ENCODE data around the gene CCND1. TPM values are rescaled to one million over a fixed set of nuclear protein-coding genes. Genes with fewer than 3 reads are reported as not detected.
A peak's percentile ranks its signal among the peaks of the same experiment; 100 is the strongest.

The CCND1 gene
- total and polyA plus RNA-seq, 3 donors from 2014 or later, result 8.8 to 16.4 (median 13.7) TPM

DNA sequence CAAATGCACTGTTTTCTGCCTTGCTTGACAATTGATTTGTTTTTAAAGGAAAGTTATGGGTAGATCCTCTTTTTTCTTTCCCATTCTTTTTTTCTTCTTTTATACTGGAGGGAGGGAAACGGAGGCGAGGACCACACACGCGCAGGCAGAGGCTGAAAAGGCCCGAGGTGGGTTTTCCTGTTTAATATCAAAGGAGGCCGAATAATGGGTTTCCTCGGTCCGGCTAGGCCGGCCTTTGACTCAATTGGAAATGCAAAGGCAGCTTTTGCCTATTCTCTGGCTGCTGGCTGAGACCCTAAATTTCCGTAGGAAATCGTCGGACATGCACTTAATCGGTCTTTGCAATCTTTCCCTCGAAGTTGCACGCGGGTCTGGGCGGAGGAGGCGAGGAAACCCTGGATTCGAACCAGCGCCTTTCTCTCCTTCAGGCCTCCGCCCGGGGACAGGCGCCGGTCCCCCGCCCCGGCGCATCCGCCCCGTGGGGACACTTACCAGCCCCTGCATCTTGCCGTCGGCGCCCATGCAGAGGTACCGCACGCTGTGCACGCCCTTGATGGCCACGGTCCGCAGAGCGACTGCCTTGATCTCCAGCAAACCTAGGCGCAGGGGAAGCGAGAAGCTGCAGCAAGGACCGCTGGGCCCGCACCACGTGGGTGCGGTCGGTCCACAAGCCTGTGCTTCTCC lies 62.0 kb downstream of the CCND1 start:
- TF ChIP-seq, protein P1, sequence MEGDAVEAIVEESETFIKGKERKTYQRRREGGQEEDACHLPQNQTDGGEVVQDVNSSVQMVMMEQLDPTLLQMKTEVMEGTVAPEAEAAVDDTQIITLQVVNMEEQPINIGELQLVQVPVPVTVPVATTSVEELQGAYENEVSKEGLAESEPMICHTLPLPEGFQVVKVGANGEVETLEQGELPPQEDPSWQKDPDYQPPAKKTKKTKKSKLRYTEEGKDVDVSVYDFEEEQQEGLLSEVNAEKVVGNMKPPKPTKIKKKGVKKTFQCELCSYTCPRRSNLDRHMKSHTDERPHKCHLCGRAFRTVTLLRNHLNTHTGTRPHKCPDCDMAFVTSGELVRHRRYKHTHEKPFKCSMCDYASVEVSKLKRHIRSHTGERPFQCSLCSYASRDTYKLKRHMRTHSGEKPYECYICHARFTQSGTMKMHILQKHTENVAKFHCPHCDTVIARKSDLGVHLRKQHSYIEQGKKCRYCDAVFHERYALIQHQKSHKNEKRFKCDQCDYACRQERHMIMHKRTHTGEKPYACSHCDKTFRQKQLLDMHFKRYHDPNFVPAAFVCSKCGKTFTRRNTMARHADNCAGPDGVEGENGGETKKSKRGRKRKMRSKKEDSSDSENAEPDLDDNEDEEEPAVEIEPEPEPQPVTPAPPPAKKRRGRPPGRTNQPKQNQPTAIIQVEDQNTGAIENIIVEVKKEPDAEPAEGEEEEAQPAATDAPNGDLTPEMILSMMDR (IDR thresholded peaks at IDR 0.05), result no peak
- TF ChIP-seq POLR2A (IDR thresholded peaks at IDR 0.05), result no peak
- Histone ChIP-seq H3K27ac (no peak overlapping the region), H3K9me3 (no peaks in the 10 kb centered on the region), H3K4me3 (peak overlapping the region in 1 of 2 donors; percentile 29), H3K4me1 (no peaks in the 10 kb centered on the region), H3K36me3 (ENCODE audit: low read depth, missing control alignments) (no peaks in the 10 kb centered on the region), H3K27me3 (no peaks in the 10 kb centered on the region)
- no peak for DNase-seq
- intact Hi-C loops (cut with DNase I; ENCODE audit: low total_unique reads), result no loop called here
- WGBS, 2 donors, result 17 to 27% methylated on average over 16 to 45 of the region's 45 CpGs

GRCh38 chr11:69703453-69703767 lies 62.5 kb downstream of the CCND1 start:
- TF ChIP-seq, protein P1 (IDR thresholded peaks at IDR 0.05), result no peak
- no peak for TF ChIP-seq POLR2A (IDR thresholded peaks at IDR 0.05)
- Histone ChIP-seq H3K4me1 (no peaks in the 10 kb centered on the region), H3K36me3 (ENCODE audit: low read depth, missing control alignments) (no peaks in the 10 kb centered on the region), H3K27me3 (no peaks in the 10 kb centered on the region), H3K4me3 (peak overlapping the region in 1 of 2 donors; percentile 52), H3K9me3 (no peaks in the 10 kb centered on the region), H3K27ac (no peak overlapping the region)
- 7 to 12% methylated on average over 19 to 34 of the region's 34 CpGs for WGBS, 2 donors
- intact Hi-C loops (cut with DNase I; ENCODE audit: low total_unique reads), result no loop called here
- no peak for DNase-seq

Other genes with a start within 250 kb of the CCND1 start
- gene LINC01488, start 159.5 kb upstream of the CCND1 start, total RNA-seq, result not detected
- gene LINC01488, start 159.5 kb upstream of the CCND1 start, polyA plus RNA-seq (ENCODE audit: insufficient read depth, low read depth, low replicate concordance), result not detected
- 10 to 100 TPM; 38.0 to 38.7 TPM for gene LTO1, start 34.2 kb downstream of the CCND1 start, total RNA-seq
- 27.0 TPM for gene LTO1, start 34.2 kb downstream of the CCND1 start, polyA plus RNA-seq (ENCODE audit: insufficient read depth, low read depth, low replicate concordance)
- gene FGF19, start 62.9 kb downstream of the CCND1 start, total RNA-seq, result under 1 TPM; 0.31 TPM
- gene FGF19, start 62.9 kb downstream of the CCND1 start, polyA plus RNA-seq (ENCODE audit: insufficient read depth, low read depth, low replicate concordance), result 0.37 TPM
- gene FGF4, start 134.2 kb downstream of the CCND1 start, total RNA-seq, result 1 to 10 TPM in 1 of 2 donors, under 1 TPM in 1; 0.87 to 2.8 TPM
- 0.28 TPM for gene FGF4, start 134.2 kb downstream of the CCND1 start, polyA plus RNA-seq (ENCODE audit: insufficient read depth, low read depth, low replicate concordance)
- under 1 TPM in 1 of 2 donors, not detected in 1; 0.50 TPM for gene FGF3, start 178.3 kb downstream of the CCND1 start, total RNA-seq
- not detected for gene FGF3, start 178.3 kb downstream of the CCND1 start, polyA plus RNA-seq (ENCODE audit: insufficient read depth, low read depth, low replicate concordance)